HL-60 (cell line): ENCODE results near the gene CACNA2D3.

Experiments
- DNase-seq, 2 experiments: peaks; one replicate each; pipeline ENCODE4 v3.0.0-alpha.2; 2010 to 2020; ENCODE audit warnings: low read depth in 1 of 2, low spot score in 1 of 2
- H3K27ac ChIP-seq: fragments of 250-450 bp; sonication (Bioruptor Pico); replicated peaks from 2 replicates; pipeline ENCODE4 v1.5.1; 2020; ENCODE audit warnings: mild to moderate bottlenecking, moderate library complexity
- H3K27me3 ChIP-seq: fragments of 250-450 bp; sonication (Bioruptor Pico); 2 replicates; pipeline ENCODE4 v1.5.1; 2021; ENCODE audit warnings: mild to moderate bottlenecking, moderate library complexity; ENCODE audit not compliant: insufficient read depth, poor library complexity, severe bottlenecking
- H3K4me3 ChIP-seq: replicated peaks from 2 replicates; pipeline ENCODE4 v1.5.1; 2011; ENCODE audit warnings: mild to moderate bottlenecking, control low read depth, low read length; ENCODE audit not compliant: insufficient read depth
- CTCF ChIP-seq: IDR thresholded peaks from one replicate; pipeline ENCODE4 v1.5.1; 2011; ENCODE audit warnings: low read length, control low read depth, inconsistent platforms; ENCODE audit not compliant: insufficient read depth
- GABPA ChIP-seq: IDR thresholded peaks from 2 replicates; pipeline ENCODE4 v1.6.1; 2012; ENCODE audit warnings: low read depth
- POLR2AphosphoS5 ChIP-seq: IDR thresholded peaks from 2 replicates; pipeline ENCODE4 v1.6.1; 2012; ENCODE audit warnings: low read depth
- SPI1 ChIP-seq: IDR thresholded peaks from 2 replicates; pipeline ENCODE4 v1.6.1; 2012; ENCODE audit warnings: low read depth, mild to moderate bottlenecking, borderline replicate concordance
- TF ChIP-seq, protein P1 (sequence below): IDR thresholded peaks from 2 replicates; pipeline ENCODE4 v1.6.1; 2012; ENCODE audit warnings: low read depth; ENCODE audit not compliant: insufficient replicate concordance

CACNA2D3 gene

GRCh38 chr3:54376939-54377578 is 254.7 kb downstream of the CACNA2D3 start:
- H3K4me3 ChIP-seq, result no peak overlapping the region
- H3K27me3 ChIP-seq, result no peaks in the 10 kb centered on the region
- no peak overlapping the region for H3K27ac ChIP-seq
- DNase-seq, result no peak
- TF ChIP-seq POLR2AphosphoS5 (no peak), CTCF (no peak), GABPA (no peak), SPI1 (no peak)
- TF ChIP-seq, protein P1, sequence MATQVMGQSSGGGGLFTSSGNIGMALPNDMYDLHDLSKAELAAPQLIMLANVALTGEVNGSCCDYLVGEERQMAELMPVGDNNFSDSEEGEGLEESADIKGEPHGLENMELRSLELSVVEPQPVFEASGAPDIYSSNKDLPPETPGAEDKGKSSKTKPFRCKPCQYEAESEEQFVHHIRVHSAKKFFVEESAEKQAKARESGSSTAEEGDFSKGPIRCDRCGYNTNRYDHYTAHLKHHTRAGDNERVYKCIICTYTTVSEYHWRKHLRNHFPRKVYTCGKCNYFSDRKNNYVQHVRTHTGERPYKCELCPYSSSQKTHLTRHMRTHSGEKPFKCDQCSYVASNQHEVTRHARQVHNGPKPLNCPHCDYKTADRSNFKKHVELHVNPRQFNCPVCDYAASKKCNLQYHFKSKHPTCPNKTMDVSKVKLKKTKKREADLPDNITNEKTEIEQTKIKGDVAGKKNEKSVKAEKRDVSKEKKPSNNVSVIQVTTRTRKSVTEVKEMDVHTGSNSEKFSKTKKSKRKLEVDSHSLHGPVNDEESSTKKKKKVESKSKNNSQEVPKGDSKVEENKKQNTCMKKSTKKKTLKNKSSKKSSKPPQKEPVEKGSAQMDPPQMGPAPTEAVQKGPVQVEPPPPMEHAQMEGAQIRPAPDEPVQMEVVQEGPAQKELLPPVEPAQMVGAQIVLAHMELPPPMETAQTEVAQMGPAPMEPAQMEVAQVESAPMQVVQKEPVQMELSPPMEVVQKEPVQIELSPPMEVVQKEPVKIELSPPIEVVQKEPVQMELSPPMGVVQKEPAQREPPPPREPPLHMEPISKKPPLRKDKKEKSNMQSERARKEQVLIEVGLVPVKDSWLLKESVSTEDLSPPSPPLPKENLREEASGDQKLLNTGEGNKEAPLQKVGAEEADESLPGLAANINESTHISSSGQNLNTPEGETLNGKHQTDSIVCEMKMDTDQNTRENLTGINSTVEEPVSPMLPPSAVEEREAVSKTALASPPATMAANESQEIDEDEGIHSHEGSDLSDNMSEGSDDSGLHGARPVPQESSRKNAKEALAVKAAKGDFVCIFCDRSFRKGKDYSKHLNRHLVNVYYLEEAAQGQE, result no peak

GRCh38 chr3:54378184-54378583 is 255.8 kb downstream of the CACNA2D3 start:
- TF ChIP-seq, protein P1, result no peak
- TF ChIP-seq POLR2AphosphoS5 (no peak), CTCF (no peak), GABPA (no peak), SPI1 (no peak)
- DNase-seq, result no peak
- H3K27me3 ChIP-seq, result no peaks in the 10 kb centered on the region
- H3K27ac ChIP-seq, result no peak overlapping the region
- H3K4me3 ChIP-seq, result no peak overlapping the region

- H3K4me3 ChIP-seq, result no peak overlapping the region
- H3K27me3 ChIP-seq, result no peaks in the 10 kb centered on the region
- DNase-seq, result no peak
- no peak for TF ChIP-seq CTCF
- TF ChIP-seq POLR2AphosphoS5, result no peak
- no peak for TF ChIP-seq GABPA
- no peak overlapping the region for H3K27ac ChIP-seq
Observed at GRCh38 chr3:54384279-54384678, 261.9 kb downstream of the CACNA2D3 start.

DNA sequence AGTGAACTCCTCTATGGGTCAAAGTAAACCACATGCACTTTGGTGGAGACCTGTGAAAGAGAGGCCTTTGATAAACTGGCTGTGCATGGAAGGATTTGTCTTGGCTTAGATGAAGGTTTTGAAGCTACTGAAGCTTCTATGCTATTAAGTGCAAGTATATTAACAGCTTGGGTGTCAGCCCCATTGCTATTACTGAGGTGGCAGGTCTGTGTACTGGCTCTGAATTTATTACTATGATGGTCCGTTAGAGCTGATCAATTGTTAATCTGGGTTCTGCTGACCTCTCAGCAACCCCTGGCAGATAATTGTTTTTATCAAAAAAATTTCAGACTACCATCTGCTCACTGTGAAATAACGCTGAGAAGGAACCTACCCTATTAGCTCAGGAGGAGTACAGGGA is 268.2 kb downstream of the CACNA2D3 start:
- TF ChIP-seq CTCF (no peak), POLR2AphosphoS5 (no peak), GABPA (no peak), SPI1 (no peak)
- TF ChIP-seq, protein P1, result no peak
- Histone ChIP-seq H3K4me3 (no peak overlapping the region), H3K27ac (no peak overlapping the region), H3K27me3 (peaks cover 2% of the 10 kb centered on the region)
- no peak for DNase-seq
